Measurements from ENCODE around the gene SNX9. TPM values are rescaled to one million over a fixed set of nuclear protein-coding genes. Genes with fewer than 3 reads are reported as not detected.

SNX9 gene
- total RNA-seq, 1 donor from 2014 or later: 68.6 TPM

DNA sequence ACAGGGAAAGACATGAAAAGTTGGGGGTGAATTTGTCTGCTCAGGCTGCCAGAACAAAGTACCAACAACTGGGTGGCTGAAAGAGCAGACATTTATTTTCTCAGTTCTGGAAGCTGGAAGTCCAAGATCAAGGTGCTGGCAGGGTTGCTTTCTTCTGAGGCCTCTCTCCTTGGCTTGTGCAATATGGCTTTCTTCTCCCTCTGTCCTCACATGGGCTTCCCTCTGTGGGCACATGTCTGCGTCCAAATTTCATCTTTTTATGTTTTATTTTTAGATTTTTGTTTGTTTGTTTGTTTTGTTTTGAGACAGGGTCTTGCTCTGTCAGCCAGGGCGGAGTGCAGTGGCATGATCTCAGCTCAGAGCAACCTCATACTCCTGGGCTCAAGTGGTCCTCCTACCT, 152.4 kb downstream of the SNX9 start:
- H3K27me3 Mint-ChIP-seq (ENCODE audit: unreplicated experiment): peaks cover 10% of the 10 kb centered on the region
- no peak for DNase-seq (ENCODE audit: low spot score)
- H3K36me3 Mint-ChIP-seq (ENCODE audit: low read depth, unreplicated experiment): peaks cover 6% of the 10 kb centered on the region
- H3K9me3 Mint-ChIP-seq (ENCODE audit: unreplicated experiment): no peaks in the 10 kb centered on the region
- peaks cover 15% of the 10 kb centered on the region for H3K4me1 Mint-ChIP-seq (ENCODE audit: unreplicated experiment)
- TF ChIP-seq, protein P1, sequence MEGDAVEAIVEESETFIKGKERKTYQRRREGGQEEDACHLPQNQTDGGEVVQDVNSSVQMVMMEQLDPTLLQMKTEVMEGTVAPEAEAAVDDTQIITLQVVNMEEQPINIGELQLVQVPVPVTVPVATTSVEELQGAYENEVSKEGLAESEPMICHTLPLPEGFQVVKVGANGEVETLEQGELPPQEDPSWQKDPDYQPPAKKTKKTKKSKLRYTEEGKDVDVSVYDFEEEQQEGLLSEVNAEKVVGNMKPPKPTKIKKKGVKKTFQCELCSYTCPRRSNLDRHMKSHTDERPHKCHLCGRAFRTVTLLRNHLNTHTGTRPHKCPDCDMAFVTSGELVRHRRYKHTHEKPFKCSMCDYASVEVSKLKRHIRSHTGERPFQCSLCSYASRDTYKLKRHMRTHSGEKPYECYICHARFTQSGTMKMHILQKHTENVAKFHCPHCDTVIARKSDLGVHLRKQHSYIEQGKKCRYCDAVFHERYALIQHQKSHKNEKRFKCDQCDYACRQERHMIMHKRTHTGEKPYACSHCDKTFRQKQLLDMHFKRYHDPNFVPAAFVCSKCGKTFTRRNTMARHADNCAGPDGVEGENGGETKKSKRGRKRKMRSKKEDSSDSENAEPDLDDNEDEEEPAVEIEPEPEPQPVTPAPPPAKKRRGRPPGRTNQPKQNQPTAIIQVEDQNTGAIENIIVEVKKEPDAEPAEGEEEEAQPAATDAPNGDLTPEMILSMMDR (IDR thresholded peaks at IDR 0.05; ENCODE audit: unreplicated experiment): no peak
- H3K27ac Mint-ChIP-seq (ENCODE audit: unreplicated experiment): no peak overlapping the region
- no peak overlapping the region for H3K4me3 Mint-ChIP-seq (ENCODE audit: unreplicated experiment)

DNA sequence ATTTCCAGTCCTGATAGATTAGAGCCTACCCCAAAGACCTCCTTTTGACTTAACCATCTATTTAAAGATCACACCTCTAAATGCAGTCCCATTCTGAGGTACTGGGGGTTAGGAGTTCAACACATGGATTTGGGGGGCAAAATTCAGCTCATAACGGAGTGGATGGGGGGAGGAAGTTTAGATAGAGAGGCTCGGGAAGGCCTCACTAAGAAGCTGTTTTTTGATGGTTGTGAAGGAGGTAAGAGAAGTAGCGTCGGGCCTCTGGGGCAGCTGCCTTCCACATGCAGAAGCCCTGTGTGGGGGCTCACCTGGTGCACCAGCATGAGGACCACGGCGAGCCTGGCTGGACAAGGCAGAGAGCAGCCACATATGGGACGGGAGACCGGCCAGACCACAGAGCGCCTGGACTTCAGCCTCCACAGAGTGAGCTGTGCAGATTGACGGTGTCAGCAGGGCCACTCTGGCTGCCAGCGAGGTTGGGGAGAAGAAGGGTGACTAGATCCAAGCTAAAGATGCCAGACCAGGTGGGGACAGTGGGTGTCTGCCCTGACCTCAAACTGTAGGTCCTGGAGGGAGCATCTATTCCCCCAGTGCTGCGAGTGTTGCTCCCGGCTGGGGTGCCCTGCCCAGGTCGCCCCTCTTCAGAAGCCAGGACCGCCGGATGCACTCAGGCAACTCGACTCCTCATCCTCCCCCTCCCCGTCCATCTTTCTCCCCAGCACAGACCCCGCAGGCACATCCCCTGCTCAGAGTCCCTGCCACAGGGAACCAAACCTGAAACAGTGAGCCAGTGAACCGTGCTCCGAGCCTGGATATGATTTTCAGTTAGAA, 153.5 kb downstream of the SNX9 start:
- Mint-ChIP-seq H3K36me3 (ENCODE audit: low read depth, unreplicated experiment) (peaks cover 9% of the 10 kb centered on the region), H3K4me3 (ENCODE audit: unreplicated experiment) (no peak overlapping the region), H3K9me3 (ENCODE audit: unreplicated experiment) (no peaks in the 10 kb centered on the region), H3K27ac (ENCODE audit: unreplicated experiment) (no peak overlapping the region), H3K27me3 (ENCODE audit: unreplicated experiment) (peaks cover 16% of the 10 kb centered on the region), H3K4me1 (ENCODE audit: unreplicated experiment) (peaks cover 12% of the 10 kb centered on the region)
- TF ChIP-seq, protein P1 (IDR thresholded peaks at IDR 0.05; ENCODE audit: unreplicated experiment): no peak
- DNase-seq (ENCODE audit: low spot score): no peak

DNA sequence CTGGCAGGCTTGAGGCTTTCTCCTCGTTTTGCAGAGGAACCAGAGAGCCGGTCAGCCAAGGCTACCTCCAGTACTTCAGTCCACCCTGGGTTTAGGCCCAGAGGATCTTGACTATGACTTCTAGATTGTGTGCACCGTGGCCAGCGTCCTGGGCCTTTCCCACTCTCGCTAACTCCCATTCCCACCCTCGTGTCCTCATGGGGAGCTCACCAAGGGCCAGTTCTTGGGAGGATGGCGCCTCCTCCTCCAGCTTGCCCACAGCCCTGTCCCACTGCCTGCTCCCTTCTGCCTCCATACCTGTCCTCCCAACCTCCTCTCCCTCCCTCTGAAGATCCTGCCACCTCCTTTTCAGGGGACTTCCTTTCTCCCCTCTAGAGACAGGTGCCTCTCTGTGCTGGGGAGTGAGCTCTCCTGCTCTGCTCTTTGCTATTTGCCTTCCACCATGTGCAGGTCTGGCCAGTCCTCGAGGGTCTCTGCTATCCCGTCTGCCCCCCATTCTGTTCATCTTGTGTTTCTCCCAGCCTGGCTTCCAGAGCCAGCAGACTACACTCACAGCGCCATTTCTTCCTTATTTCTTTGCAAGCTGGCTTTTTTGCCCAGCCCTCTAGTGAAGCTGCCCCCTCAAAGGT, 154.2 kb downstream of the SNX9 start:
- Mint-ChIP-seq H3K36me3 (ENCODE audit: low read depth, unreplicated experiment) (peaks cover 9% of the 10 kb centered on the region), H3K9me3 (ENCODE audit: unreplicated experiment) (no peaks in the 10 kb centered on the region), H3K4me1 (ENCODE audit: unreplicated experiment) (peaks cover 12% of the 10 kb centered on the region), H3K27me3 (ENCODE audit: unreplicated experiment) (peaks cover 17% of the 10 kb centered on the region), H3K27ac (ENCODE audit: unreplicated experiment) (no peak overlapping the region), H3K4me3 (ENCODE audit: unreplicated experiment) (no peak overlapping the region)
- TF ChIP-seq, protein P1 (IDR thresholded peaks at IDR 0.05; ENCODE audit: unreplicated experiment): no peak
- DNase-seq (ENCODE audit: low spot score): no peak

DNA sequence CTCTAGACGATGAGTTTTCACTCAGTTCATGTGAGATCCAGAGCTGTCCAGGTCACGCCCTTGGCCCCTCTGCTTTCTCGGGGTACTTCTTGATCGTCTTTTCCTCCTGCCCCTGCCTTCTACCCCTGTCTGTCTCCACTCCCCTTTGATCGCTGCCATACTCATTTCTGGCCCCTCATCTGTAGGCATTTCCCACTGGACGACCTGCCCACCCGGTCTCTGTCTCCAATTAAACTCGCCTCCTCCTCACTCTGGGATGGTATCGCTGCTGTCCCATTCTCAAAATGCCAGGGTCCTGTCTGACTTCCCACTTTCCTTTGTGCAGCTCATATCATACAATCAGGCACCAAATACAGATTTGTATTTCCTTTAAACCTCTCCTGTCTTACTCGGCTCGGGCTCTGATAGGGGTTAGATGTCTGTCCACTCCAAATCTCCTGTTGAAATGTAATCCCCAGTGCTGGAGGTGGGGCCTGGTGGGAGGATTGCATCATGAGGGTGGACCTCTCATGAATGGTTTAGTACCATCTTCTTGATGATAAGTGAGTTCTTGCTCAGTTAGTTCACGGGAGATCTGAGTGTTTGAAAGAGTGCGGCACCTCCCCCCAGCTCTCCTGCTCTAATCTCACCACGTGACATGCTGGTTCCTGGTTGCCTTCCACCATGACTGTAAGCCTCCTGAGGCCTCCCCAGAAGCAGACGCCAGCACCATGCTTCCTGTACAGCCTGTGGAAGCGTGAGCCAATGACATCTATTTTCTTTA, 155.2 kb downstream of the SNX9 start:
- Mint-ChIP-seq H3K27ac (ENCODE audit: unreplicated experiment) (peak overlapping the region; percentile 10), H3K27me3 (ENCODE audit: unreplicated experiment) (peaks cover 22% of the 10 kb centered on the region)

More for the DNA sequence above, 155.2 kb downstream of the SNX9 start:
- Mint-ChIP-seq H3K9me3 (ENCODE audit: unreplicated experiment) (no peaks in the 10 kb centered on the region), H3K4me1 (ENCODE audit: unreplicated experiment) (peaks cover 18% of the 10 kb centered on the region), H3K36me3 (ENCODE audit: low read depth, unreplicated experiment) (peaks cover 9% of the 10 kb centered on the region), H3K4me3 (ENCODE audit: unreplicated experiment) (no peak overlapping the region)
- no peak for DNase-seq (ENCODE audit: low spot score)
- TF ChIP-seq, protein P1 (IDR thresholded peaks at IDR 0.05; ENCODE audit: unreplicated experiment): no peak

Data from endothelial cell (in vitro differentiated cells).